Mesodermal cell (in vitro differentiated cells): ENCODE data around the gene CLIC5.
A peak's percentile ranks its signal among the peaks of the same experiment; 100 is the strongest.

Experiments
- H3K27ac ChIP-seq: 2 replicates; pipeline ENCODE4 v1.7.0; 2013; ENCODE audit warnings: mild to moderate bottlenecking, low read depth, low read length, moderate library complexity; ENCODE audit not compliant: severe bottlenecking
- H3K36me3 ChIP-seq: 2 replicates; pipeline ENCODE4 v1.7.1; 2013; ENCODE audit warnings: mild to moderate bottlenecking, low read length, moderate library complexity; ENCODE audit not compliant: control insufficient read depth, insufficient read depth
- H3K4me1 ChIP-seq: one replicate; pipeline ENCODE4 v1.7.1; 2013; ENCODE audit warnings: mild to moderate bottlenecking, low read length; ENCODE audit not compliant: insufficient read depth, control insufficient read depth, poor library complexity, severe bottlenecking
- H3K4me3 ChIP-seq: 2 replicates; pipeline ENCODE4 v1.7.0; 2013; ENCODE audit warnings: low read length, control low read depth, mild to moderate bottlenecking; ENCODE audit not compliant: insufficient read depth, poor library complexity, severe bottlenecking; ENCODE audit errors: extremely low read depth
- H3K9me3 ChIP-seq: 2 replicates; pipeline ENCODE4 v1.7.1; 2013; ENCODE audit warnings: mild to moderate bottlenecking, low read length, moderate library complexity; ENCODE audit not compliant: control insufficient read depth
- WGBS, 2 experiments: methylation state at CpG; one replicate each; pipeline ENCODE4 v1.1.5; 2013; ENCODE audit warnings: missing lambda C conversion rate in 2 of 2; ENCODE audit not compliant: insufficient coverage in 2 of 2; 5-methylcytosine and 5-hydroxymethylcytosine counted together

CLIC5 gene

GRCh38 chr6:45949256-45949655 is 66.4 kb downstream of the CLIC5 start:
- no peak overlapping the region for H3K4me3 ChIP-seq
- no peaks in the 10 kb centered on the region for H3K4me1 ChIP-seq
- no peak overlapping the region for H3K27ac ChIP-seq
- H3K36me3 ChIP-seq, result no peaks in the 10 kb centered on the region
- WGBS, 2 experiments, result 91 to 100% methylated on average over 5 to 7 of the region's 7 CpGs
- H3K9me3 ChIP-seq, result no peaks in the 10 kb centered on the region

- no peak overlapping the region for H3K27ac ChIP-seq
- H3K9me3 ChIP-seq, result no peaks in the 10 kb centered on the region
- no peak overlapping the region for H3K4me3 ChIP-seq
- H3K4me1 ChIP-seq, result no peaks in the 10 kb centered on the region
- no peaks in the 10 kb centered on the region for H3K36me3 ChIP-seq
Measured at GRCh38 chr6:45947807-45948206, 67.9 kb downstream of the CLIC5 start.

- Histone ChIP-seq H3K4me3 (no peak overlapping the region), H3K36me3 (no peaks in the 10 kb centered on the region)
- WGBS, 2 experiments, result 95 to 98% methylated on average over 4 to 5 of the region's 6 CpGs
Measured at GRCh38 chr6:45946887-45947286, 68.8 kb downstream of the CLIC5 start.

GRCh38 chr6:45946352-45946751 is 69.3 kb downstream of the CLIC5 start:
- 39 to 100% methylated on average over 2 of the region's 3 CpGs for WGBS, 2 experiments

More at GRCh38 chr6:45946887-45947286, 68.8 kb downstream of the CLIC5 start:
- no peaks in the 10 kb centered on the region for H3K9me3 ChIP-seq
- no peaks in the 10 kb centered on the region for H3K4me1 ChIP-seq
- no peak overlapping the region for H3K27ac ChIP-seq

GRCh38 chr6:45942953-45943352 is 72.7 kb downstream of the CLIC5 start:
- no peaks in the 10 kb centered on the region for H3K4me1 ChIP-seq
- WGBS, 2 experiments, result 83 to 90% methylated on average over 1 to 2 of the region's 3 CpGs

More at GRCh38 chr6:45946352-45946751, 69.3 kb downstream of the CLIC5 start:
- H3K4me1 ChIP-seq, result no peaks in the 10 kb centered on the region
- no peaks in the 10 kb centered on the region for H3K36me3 ChIP-seq
- H3K4me3 ChIP-seq, result no peak overlapping the region
- H3K27ac ChIP-seq, result no peak overlapping the region
- no peaks in the 10 kb centered on the region for H3K9me3 ChIP-seq

GRCh38 chr6:45933855-45934254 is 81.8 kb downstream of the CLIC5 start:
- WGBS, 2 experiments, result 35 to 37% methylated on average over 5 of the region's 7 CpGs
- no peaks in the 10 kb centered on the region for H3K4me1 ChIP-seq
- H3K36me3 ChIP-seq, result no peaks in the 10 kb centered on the region
- no peaks in the 10 kb centered on the region for H3K9me3 ChIP-seq
- no peak overlapping the region for H3K27ac ChIP-seq
- H3K4me3 ChIP-seq, result no peak overlapping the region

More at GRCh38 chr6:45942953-45943352, 72.7 kb downstream of the CLIC5 start:
- H3K4me3 ChIP-seq, result no peak overlapping the region
- H3K9me3 ChIP-seq, result no peaks in the 10 kb centered on the region
- no peak overlapping the region for H3K27ac ChIP-seq
- no peaks in the 10 kb centered on the region for H3K36me3 ChIP-seq

- peaks cover 2% of the 10 kb centered on the region for H3K4me1 ChIP-seq
- no peaks in the 10 kb centered on the region for H3K9me3 ChIP-seq
- no peak overlapping the region for H3K27ac ChIP-seq
- WGBS, 2 experiments, result 91 to 100% methylated on average over 1 of the region's 1 CpG
- H3K36me3 ChIP-seq, result no peaks in the 10 kb centered on the region
- H3K4me3 ChIP-seq, result no peak overlapping the region
Measured at GRCh38 chr6:45931232-45931631, 84.4 kb downstream of the CLIC5 start.

- Histone ChIP-seq H3K4me1 (peaks cover 2% of the 10 kb centered on the region), H3K9me3 (no peaks in the 10 kb centered on the region), H3K36me3 (no peaks in the 10 kb centered on the region), H3K4me3 (no peak overlapping the region), H3K27ac (peak overlapping the region; percentile 46)
- 40 to 48% methylated on average over 6 to 7 of the region's 7 CpGs for WGBS, 2 experiments
Measured at GRCh38 chr6:45930420-45931040, 85.1 kb downstream of the CLIC5 start.

- H3K9me3 ChIP-seq, result no peaks in the 10 kb centered on the region
- H3K36me3 ChIP-seq, result no peaks in the 10 kb centered on the region
- 81% methylated on average over 9 to 10 of the region's 17 CpGs for WGBS, 2 experiments
- H3K4me1 ChIP-seq, result peaks cover 4% of the 10 kb centered on the region
- no peak overlapping the region for H3K4me3 ChIP-seq
- H3K27ac ChIP-seq, result peak overlapping the region; percentile 46
Measured at GRCh38 chr6:45929421-45930361, 86.0 kb downstream of the CLIC5 start.

GRCh38 chr6:45928721-45929305 is 86.8 kb downstream of the CLIC5 start:
- H3K36me3 ChIP-seq, result no peaks in the 10 kb centered on the region
- no peak overlapping the region for H3K4me3 ChIP-seq
- H3K27ac ChIP-seq, result no peak overlapping the region
- H3K9me3 ChIP-seq, result no peaks in the 10 kb centered on the region
- peaks cover 13% of the 10 kb centered on the region for H3K4me1 ChIP-seq
- 82 to 92% methylated on average over 5 to 6 of the region's 11 CpGs for WGBS, 2 experiments
